Stimulated activated CD4-positive, alpha-beta T cell treated with anti-CD3 and anti-CD28 coated beads, Interleukin-1b, Interleukin-23, amount 100 ng/mL, for 1 hour (primary cell): ENCODE results near the gene MAP4K3.
"Not testable (repeated sequence)": the region's sequence is repeated elsewhere in the genome, so short reads cannot be mapped to it uniquely, and the experiment has no call there.

Source experiments
- DNase-seq, 2 donors: peaks; one replicate each; pipeline ENCODE4 v3.0.0-alpha.2; 2020; ENCODE audit warnings: low read depth in 2 of 2

MAP4K3 gene

DNA sequence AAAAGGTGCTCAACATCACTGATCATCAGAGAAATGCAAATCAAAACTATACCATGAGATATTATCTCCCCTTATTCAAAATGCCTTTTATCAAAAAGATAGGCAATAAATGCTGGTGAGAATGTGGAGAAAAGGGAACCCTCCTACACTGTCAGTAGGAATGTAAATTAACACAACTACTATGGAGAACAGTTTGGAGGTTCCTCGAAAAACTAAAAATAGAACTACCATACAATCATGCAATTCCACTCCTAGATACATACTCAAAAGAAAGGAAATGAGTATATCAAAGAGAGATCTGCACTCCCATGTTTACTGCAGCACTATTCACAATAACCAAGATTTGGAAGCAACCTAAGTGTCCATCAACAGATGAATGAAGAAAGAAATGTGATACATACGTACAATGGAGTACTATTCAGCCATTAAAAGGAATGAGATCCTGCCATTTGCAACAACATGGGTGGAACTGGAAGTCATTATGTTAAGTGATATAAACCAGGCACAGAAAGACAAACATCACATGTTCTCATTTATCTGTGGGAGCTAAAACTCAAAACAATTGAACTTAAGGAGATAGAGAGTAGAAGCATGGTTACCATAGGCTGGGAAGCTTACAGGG, 63.8 kb downstream of the MAP4K3 start:
- DNase-seq = no peak

DNA sequence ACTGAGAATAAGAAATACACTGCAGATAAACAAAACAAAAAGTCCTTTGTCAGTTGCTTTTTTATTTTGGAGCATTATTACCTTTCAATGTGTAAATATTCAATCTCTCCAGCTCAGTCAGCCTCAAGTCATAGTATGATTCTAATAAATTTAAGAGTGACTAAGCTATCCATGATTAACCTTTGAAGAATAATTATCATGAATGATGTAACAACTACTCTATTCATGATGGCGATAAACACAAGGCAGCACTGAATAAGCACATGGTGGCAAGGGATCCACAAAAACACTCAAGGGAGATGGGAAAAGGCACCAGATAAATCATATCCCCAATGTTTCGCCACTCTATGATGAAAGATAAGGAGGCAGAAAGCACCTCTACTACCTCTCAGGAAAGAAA, 67.0 kb downstream of the MAP4K3 start:
- no peak for DNase-seq

DNA sequence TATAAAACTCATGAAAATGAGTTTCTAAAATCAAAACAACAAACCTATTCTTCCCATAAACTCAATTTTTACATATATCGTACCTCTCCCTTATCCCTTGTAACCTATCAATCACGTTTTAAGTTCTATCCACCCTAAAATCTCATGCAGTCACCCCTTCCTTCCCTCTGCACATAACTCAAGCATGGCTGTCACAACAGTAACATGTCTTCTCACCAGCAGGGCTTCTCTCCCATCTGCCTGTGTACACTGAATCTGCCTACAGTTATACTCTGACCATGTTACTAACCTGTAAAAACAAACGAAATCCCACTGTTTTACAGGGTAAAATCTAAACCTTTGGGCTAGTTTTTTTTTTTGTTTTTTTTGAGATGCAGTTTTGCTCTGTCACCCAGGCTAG, 68.2 kb downstream of the MAP4K3 start:
- DNase-seq = no peak

DNA sequence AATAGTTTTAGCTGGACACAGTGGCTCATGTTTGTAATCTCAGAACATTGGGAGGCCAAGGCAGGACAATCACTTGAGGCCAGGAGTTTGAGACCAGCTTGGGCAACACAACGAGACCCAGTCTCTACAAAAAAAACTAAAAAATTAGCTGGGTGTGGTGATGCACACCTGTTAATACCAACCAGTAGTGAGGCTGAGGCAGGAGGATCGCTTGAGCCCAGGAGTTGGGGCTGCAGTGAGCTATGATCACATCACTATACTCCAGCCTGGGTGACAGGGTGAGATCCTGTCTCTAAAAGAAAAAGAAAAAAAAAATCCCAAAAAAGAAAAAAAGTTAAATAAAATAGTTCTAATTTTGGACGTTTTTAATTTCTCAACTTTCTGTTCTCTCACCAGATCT, 68.7 kb downstream of the MAP4K3 start:
- no peak for DNase-seq

DNA sequence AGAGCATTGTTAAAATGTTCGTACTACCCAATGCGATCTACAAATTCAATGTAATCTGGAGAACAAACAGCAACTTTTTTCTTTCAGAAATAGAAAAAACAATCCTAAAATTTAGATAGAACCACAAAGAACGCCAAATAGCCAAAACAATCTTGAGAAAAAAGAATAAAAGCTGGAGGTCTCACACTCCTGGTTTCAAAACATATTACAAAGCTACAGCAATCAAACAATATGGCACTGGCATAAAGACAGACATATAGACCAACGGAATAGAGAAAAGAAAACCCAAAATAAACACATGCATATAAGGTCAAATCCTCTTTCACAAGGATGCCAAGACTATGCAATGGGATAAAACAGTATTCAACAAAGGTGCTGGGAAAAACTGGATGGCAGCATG, 74.5 kb downstream of the MAP4K3 start:
- no peak for DNase-seq

DNA sequence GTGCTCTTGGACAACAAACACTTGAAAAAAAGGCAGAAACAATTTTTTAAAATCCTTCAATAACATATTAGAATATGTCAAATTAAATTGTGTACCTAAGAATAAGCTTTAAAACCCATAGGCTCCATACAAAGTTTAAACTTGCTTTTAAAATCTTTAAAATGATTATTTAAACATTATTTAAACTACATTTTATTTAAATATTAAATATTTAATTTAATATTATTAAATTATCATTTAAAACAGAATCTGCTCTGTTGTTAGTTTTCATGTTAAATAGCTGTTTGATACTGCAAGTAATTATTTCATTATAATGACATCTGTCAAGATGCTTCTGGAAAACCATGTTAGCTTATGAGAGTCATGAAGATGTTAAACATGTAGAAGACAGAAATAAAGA, 75.6 kb downstream of the MAP4K3 start:
- DNase-seq = no peak

DNA sequence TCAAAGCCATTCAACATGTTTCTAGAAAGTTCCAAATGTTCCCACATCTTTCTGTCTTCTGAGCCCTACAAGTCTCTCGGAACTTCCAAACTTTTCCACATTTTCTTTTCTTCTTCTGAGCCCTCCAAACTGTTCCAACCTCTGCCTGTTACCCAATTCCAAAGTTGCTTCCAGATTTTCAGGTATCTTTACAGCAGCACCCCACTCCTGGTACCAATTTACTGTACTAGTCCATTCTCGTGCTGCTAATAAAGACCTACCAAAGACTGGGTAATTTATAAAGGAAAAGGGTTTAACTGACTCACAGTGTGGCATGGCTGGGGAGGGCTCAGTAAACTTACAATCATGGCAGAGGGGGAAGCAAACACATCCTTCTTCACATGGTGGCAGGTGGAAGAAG, 76.7 kb downstream of the MAP4K3 start:
- DNase-seq = not testable (repeated sequence)

DNA sequence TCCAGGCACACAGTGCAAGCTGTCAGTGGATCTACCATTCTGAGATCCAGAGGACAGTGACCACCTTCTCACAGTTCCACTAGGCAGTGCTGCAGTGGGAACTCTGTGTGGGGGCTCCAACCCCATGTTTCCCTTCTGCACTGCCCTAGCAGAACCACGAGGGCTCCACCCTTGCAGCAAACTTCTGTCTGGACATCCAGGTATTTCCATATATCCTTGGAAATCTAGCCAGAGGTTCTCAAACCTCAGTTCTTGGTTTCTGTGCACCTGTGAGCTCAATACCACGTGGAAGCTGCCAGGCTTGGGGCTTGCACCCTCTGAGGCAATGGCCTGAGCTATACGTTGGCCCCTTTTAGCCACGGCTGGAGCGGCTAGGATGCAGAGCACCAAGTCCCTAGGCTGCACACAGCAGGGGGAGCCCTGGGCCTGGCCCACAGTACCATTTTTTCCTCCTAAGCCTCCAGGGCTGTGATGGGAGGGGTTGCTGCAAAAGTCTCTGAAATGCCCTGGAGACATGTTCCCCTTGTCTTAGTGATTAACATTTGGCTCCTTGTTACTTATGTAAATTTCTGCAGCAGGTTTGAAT, 77.5 kb downstream of the MAP4K3 start:
- DNase-seq = no peak

DNA sequence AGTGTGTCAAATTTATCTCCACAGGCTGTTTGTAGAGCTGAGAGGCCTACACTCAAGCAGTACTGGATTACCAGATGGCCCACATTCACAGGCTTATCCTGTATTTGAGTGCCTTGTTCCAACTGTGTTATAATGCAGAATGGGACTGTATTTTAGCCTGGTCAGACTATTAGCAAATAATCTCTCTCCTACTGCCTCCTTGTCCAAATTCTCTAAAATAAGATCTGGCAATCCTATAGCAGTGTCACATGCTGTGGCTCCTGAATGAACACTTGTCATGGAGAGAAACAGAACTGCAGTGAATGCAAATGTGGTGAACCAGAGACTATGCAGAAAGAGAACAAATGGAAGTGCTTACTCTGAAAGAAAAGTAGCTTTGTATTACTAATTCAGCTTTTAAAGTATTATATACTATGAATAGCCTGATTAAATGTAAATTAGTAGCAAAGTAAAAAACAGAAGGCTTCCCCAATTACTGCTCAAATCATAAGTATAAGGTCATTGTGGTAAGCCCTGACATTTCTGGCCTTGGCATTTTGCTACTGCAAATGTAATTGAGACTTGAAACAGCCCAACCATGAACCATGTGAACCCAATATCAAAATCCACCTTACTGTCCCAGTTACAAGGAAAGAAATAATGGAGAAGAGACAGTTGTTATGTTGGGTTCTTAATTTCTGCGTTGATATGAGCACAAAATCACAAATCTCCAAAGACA, 80.0 kb downstream of the MAP4K3 start:
- DNase-seq = no peak

DNA sequence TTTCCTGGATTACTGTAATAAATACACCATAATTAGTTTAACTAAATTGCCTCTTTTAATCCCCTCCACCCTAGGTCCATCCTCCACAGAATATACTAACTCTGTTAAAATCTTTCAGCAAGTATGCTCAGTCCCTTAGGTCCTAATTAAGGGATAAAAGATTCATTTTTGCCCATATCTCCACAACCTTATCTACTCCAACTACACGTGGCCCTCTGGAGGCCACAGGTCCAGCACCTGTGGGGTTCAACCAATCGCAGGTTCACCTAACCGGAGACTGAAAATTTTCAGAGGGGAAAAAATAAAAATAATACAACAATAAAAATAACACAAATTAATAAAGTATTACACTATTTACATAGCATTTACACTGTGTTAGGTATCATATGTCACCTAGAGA, 86.4 kb downstream of the MAP4K3 start:
- DNase-seq = no peak

DNA sequence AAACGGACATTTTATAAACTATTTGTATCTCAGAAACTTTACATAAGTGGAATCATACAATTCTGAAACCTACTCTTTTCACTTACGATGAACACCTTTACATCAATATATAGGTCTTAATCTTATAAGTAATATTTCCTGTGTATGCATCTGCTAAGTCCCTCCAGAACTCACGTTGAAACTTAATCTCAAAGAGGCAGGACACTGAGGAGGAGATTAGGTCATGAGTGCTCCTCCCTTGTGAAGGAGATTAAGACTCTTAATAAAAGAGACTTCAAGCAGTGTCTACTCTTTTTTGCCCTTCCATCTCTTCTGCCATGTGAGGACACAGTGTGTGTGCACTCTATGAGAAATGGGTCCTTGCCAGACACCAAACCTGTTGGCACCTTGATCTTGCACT, 98.6 kb downstream of the MAP4K3 start:
- no peak for DNase-seq

DNA sequence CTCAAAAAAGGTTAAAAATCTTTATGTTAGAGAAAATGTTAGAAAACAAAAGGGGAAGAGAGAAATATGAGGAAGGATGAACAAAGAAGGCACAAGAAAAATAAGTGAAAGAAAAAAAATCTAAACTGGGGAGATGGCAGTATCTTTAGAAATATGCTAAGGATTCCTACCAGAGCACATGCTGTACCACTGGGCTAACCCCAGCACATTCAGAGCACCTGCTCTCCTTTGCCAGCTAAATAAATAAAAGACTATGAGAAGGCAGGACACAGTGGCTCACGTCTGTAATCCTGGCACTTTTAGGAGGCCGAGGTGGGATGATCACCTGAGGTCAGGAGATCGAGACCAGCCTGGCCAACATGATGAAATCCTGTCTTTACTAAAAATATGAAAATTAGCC, 101.2 kb downstream of the MAP4K3 start:
- DNase-seq = no peak

DNA sequence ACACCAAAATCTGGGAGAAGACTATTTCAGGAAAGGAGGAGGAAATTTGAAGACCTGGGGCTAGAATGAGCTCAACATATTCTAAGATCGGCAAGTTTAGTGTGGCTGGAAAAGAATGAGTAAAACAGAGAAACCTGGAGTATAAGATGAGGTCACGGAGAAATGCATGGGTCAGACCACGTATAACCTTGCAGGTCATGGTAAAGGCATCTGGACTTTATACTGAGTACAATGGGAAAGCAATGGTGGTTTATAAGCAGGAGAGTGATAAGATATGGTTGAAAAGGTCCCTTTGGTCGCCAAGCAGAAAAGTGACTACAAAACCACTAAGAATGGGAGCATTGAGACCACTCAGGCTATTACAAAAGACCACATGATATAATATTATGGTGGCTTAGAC, 102.1 kb downstream of the MAP4K3 start:
- DNase-seq = no peak

DNA sequence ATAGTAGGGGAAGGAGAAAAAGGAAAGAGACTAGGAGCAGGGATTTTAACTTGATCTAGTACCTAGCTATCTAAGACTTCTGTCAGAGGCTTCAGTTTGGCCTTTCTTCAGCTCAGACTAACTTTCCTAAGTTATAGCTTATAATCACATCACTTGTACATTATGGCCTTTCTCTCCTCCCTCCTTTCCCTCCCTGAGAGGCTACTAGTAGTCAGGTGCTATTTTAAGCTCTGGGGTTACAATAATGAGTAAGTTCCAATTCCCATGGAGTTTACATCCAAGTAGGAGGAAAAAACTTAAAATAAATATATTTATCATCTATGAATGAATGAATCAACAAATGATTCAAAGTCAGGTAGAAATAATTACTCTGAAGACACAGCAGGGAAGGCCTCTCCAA, 102.6 kb downstream of the MAP4K3 start:
- no peak for DNase-seq

DNA sequence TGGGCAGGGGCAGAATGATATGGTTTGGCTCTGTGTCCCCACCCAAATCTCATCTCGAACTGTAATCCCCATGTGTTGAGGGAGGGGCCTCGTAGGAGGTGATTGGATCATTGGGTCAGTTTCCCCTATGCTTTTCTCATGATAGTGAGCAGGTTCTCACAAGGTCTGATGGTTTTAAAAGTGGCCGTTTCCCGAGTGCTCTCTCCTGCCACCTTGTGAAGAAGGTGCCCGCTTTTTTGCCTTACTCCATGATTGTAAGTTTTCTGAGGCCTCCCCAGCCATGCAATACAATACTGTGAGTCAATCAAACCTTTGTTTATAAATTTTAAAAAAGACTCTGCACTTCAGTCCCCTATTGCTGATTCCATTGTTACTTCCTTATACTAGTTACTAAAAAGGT, 110.4 kb downstream of the MAP4K3 start:
- DNase-seq = no peak

DNA sequence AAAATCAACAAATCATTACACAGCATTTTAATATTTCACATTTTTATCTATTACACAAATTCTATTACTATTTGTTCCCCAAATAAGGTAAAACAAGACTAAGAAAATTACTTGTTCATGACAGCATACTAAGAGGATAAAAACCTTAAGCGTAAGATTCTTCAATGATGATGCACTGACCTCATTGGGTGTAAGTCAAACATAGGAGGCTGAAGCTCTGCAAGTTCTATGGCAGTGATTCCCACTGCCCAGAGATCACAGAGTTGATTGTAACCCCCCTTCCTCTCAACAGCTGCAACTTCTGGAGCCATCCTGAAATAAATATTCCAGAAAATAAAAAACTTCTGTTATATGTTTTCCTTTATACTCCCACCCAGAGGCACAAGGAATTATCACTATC, 111.1 kb downstream of the MAP4K3 start:
- no peak for DNase-seq

DNA sequence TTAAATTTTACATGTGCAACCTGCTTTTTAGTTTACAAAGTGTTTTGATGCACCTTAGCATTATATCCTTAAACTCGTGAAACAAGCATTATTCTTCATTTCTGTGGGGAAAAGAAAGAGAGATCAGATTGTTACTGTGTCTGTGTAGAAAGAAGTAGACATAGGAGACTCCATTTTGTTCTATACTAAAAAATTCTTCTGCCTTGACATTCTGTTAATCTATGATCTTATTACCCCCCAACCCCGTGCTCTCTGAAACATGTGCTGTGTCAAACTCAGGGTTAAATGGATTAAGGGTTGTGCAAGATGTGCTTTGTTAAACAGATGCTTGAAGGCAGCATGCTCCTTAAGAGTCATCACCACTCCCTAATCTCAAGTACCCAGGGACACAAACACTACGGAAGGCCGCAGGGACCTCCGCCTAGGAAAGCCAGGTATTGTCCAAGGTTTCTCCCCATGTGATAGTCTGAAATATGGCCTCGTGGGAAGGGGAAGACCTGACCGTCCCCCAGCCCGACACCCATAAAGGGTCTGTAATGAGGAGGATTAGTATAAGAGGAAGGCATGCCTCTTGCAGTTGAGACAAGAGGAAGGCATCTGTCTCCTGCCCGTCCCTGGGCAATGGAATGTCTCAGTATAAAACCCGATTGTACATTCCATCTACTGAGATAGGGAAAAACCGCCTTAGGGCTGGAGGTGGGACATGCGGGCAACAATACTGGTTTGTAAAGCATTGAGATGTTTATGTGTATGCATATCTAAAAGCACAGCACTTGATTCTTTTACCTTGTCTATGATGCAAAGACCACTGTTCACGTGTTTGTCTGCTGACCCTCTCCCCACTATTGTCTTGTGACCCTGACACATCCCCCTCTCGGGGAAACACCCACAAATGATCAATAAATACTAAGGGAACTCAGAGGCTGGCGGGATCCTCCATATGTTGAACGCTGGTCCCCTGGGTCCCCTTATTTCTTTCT, 115.7 kb downstream of the MAP4K3 start:
- DNase-seq = not testable (repeated sequence)

DNA sequence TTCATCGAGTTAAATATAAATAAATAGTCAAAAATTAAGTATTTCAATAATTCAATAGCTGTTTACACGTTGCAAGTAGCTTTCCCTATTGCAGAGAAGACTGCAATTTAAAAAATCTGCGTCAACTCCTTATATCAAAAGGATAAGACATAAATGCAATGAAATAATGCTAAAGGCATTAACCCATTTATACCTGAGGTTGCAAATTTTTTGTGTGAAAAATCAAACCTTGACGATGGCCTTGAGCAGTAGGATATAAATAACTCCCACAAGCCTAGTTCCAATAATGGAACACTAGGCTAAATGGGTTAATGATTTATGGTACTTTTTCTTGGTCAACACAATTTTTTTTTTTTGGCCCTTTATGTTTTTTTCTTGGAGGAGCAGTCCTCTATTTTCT, 116.9 kb downstream of the MAP4K3 start:
- no peak for DNase-seq

DNA sequence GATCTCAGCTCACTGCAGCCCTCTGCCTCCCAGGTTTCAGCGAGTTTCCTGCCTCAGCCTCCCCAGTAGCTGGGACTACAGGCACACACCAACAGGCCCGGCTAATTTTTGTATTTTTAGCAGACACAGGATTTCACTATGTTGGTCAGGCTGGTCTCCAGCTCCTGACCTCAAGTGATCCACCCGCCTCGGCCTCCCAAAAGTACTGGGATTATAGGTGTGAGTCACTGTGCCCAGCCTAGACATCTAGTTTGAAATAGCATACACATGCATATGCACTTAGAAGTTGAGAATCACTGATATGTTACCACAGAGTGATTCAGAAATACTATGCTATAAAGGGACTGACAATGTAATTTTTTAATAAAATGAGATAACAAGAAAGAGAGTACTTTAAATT, 123.5 kb downstream of the MAP4K3 start:
- DNase-seq = no peak

DNA sequence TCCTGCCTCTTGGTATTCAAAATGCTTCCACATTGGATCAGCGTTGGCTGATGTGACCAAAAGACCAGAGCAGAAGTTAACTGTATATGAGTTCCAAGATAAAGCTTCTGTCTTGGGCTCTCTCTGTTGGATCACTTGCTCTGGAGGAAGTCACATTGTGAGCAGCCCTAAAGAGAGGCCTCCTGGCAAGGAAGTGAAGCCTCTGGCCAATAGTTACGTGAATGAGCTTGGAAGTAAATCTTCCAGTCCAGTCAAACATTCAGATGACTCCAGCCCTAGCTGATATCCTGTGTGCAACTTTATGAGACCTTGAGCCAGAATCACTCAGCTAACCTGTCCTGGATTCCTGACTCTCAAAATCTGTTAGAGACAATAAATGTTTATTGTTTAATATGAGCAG, 125.6 kb downstream of the MAP4K3 start:
- no peak for DNase-seq

DNA sequence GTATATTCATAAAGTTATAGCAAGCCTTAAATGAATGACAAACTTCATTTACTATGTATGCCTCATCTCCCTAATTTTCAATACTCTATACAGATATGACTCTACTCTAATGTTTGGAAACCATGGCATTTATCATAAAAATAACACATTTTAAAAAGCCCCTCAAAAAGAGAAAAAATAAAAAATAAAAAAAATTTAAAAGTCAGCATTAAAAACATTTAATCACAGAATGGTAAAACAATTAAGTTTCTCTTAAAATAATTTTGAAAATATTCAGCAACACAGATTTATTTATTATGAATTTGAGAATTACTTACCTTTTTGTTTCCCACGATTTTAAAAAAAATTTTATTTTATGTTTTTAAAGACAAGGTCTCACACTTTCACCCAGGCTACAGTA, 128.3 kb downstream of the MAP4K3 start:
- no peak for DNase-seq

DNA sequence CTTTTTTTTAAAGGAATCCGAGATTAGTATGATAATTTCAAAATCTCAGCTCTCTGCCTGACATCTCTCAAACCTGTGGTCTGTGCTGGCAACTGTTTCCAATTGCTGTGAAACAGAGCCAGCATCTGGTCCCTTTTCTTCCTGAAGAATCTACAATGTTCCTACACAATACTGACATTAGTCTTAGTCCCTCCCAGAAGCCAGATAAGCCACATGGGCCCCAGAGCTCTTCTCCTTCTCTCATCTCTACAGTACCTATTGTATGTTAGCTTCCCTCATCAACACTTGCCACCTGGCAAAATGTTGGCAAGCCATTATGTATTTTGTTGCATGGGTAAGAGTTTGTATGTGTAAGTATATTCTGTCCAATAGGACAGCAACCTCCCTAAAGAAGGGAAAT, 130.5 kb downstream of the MAP4K3 start:
- no peak for DNase-seq
